HepG2 (cell line): ENCODE data around the gene NOTO. TPM values are rescaled to one million over a fixed set of nuclear protein-coding genes. Genes with fewer than 3 reads are reported as not detected.

Source experiments
- ARNTL ChIP-seq: sonication (generic); formaldehyde crosslinking; IDR thresholded peaks from 2 replicates; pipeline ENCODE4 v1.4.0; 2020; ENCODE audit warnings: mild to moderate bottlenecking, missing genetic modification reagents
- BORCS8-MEF2B ChIP-seq: sonication (generic); formaldehyde crosslinking; IDR thresholded peaks from 2 replicates; pipeline ENCODE4 v1.8.0; 2022; ENCODE audit warnings: mild to moderate bottlenecking, missing genetic modification reagents
- BRCA1 ChIP-seq: sonication (generic); formaldehyde crosslinking; IDR thresholded peaks from 2 replicates; pipeline ENCODE4 v1.4.0; 2020; ENCODE audit warnings: missing genetic modification reagents
- CBFB ChIP-seq: sonication (generic); formaldehyde crosslinking; IDR thresholded peaks from 2 replicates; pipeline ENCODE4 v1.4.0; 2020; ENCODE audit warnings: missing genetic modification reagents
- CHD4 ChIP-seq: fragments of 200-600 bp; sonication (generic); IDR thresholded peaks from 2 replicates; pipeline ENCODE4 v1.7.0; 2017; ENCODE audit warnings: mild to moderate bottlenecking, low read length, borderline replicate concordance
- HIVEP1 ChIP-seq: sonication (generic); formaldehyde crosslinking; IDR thresholded peaks from 2 replicates; pipeline ENCODE4 v1.4.0; 2020; ENCODE audit warnings: mild to moderate bottlenecking, missing genetic modification reagents
- HNF4A ChIP-seq: sonication (generic); formaldehyde crosslinking; IDR thresholded peaks from 2 replicates; pipeline ENCODE4 v1.4.0; 2020; ENCODE audit warnings: missing genetic modification reagents
- HNRNPK ChIP-seq: fragments of 200-400 bp; formaldehyde crosslinking; IDR thresholded peaks from 2 replicates; pipeline ENCODE4 v1.6.1; 2018; ENCODE audit warnings: low read length, low read depth, moderate library complexity, mild to moderate bottlenecking; ENCODE audit not compliant: poor library complexity, severe bottlenecking
- MAF1 ChIP-seq: sonication (generic); formaldehyde crosslinking; IDR thresholded peaks from 2 replicates; pipeline ENCODE4 v1.5.0; 2020; ENCODE audit warnings: missing genetic modification reagents, borderline replicate concordance
- NAIF1 ChIP-seq: sonication (generic); formaldehyde crosslinking; IDR thresholded peaks from 2 replicates; pipeline ENCODE4 v1.5.0; 2020; ENCODE audit warnings: mild to moderate bottlenecking, missing genetic modification reagents, borderline replicate concordance
- RNF2 ChIP-seq: fragments of 450-650 bp; conservative IDR thresholded peaks from 2 replicates; pipeline ENCODE4 v1.6.1; 2016; ENCODE audit warnings: low read depth
- SP4 ChIP-seq: sonication (generic); formaldehyde crosslinking; IDR thresholded peaks from 2 replicates; pipeline ENCODE4 v1.8.1; 2023; ENCODE audit warnings: mild to moderate bottlenecking, missing genetic modification reagents
- STAG1 ChIP-seq: sonication (generic); formaldehyde crosslinking; IDR thresholded peaks from 2 replicates; pipeline ENCODE4 v1.4.0; 2020; ENCODE audit warnings: missing genetic modification reagents
- ZC3H4 ChIP-seq: sonication (generic); formaldehyde crosslinking; IDR thresholded peaks from 2 replicates; pipeline ENCODE4 v1.4.0; 2020; ENCODE audit warnings: missing genetic modification reagents, borderline replicate concordance
- ZFP37 ChIP-seq: sonication (generic); formaldehyde crosslinking; IDR thresholded peaks from 2 replicates; pipeline ENCODE4 v1.4.0; 2020; ENCODE audit warnings: missing genetic modification reagents, borderline replicate concordance
- ZNF10 ChIP-seq: sonication (generic); formaldehyde crosslinking; IDR thresholded peaks from 2 replicates; pipeline ENCODE4 v1.4.0; 2020; ENCODE audit warnings: mild to moderate bottlenecking, low read depth, missing genetic modification reagents, borderline replicate concordance
- ZNF20 ChIP-seq: sonication (generic); formaldehyde crosslinking; IDR thresholded peaks from 2 replicates; pipeline ENCODE4 v1.4.0; 2020; ENCODE audit warnings: mild to moderate bottlenecking, moderate library complexity, missing genetic modification reagents
- ZNF343 ChIP-seq: sonication (generic); formaldehyde crosslinking; IDR thresholded peaks from 2 replicates; pipeline ENCODE4 v1.4.0; 2020; ENCODE audit warnings: mild to moderate bottlenecking, missing genetic modification reagents
- ZNF572 ChIP-seq: sonication (generic); formaldehyde crosslinking; IDR thresholded peaks from 2 replicates; pipeline ENCODE4 v1.5.1; 2020; ENCODE audit warnings: mild to moderate bottlenecking, missing genetic modification reagents
- ZNF670 ChIP-seq: sonication (generic); formaldehyde crosslinking; IDR thresholded peaks from 2 replicates; pipeline ENCODE4 v1.8.0; 2022; ENCODE audit warnings: mild to moderate bottlenecking, missing genetic modification reagents, borderline replicate concordance
- ZNF761 ChIP-seq: sonication (generic); formaldehyde crosslinking; conservative IDR thresholded peaks from 2 replicates; pipeline ENCODE4 v1.4.0; 2020; ENCODE audit warnings: mild to moderate bottlenecking, missing genetic modification reagents
- polyA plus RNA-seq, 8 experiments: library from polyadenylated mRNA; depleted of rRNA in 3 of 8; stranded (reverse) in 7 of 8; unstranded in 1 of 8; fragments of >200 nt; fragmentation: Illumina TruSeq in 4 of 8; extraction: Trizol in 4 of 8; gene quantifications; 2 replicates each; pipeline versions ENCODE4 v1.2.1 to v1.2.3, GENCODE V29; 2011 to 2016; ENCODE audit warnings: low read depth in 4 of 8, missing spikeins in 1 of 8, mixed read lengths in 1 of 8; ENCODE audit not compliant: insufficient read depth in 1 of 8
- total RNA-seq, 5 experiments: library from RNA; depleted of rRNA; stranded (reverse); fragments of >200 nt; fragmentation: Illumina TruSeq; extraction: Trizol; gene quantifications; 2 replicates each; pipeline ENCODE4 v1.2.3, GENCODE V29; 2016; ENCODE audit warnings: low read depth in 1 of 5
- TF ChIP-seq, protein P1 (sequence below): sonication (generic); formaldehyde crosslinking; IDR thresholded peaks from 2 replicates; pipeline ENCODE4 v1.4.0; 2020; ENCODE audit warnings: missing genetic modification reagents, borderline replicate concordance
- TF ChIP-seq, protein P2 (sequence below): sonication (generic); formaldehyde crosslinking; conservative IDR thresholded peaks from 2 replicates; pipeline ENCODE4 v1.4.0; 2020; ENCODE audit warnings: missing genetic modification reagents
- TF ChIP-seq, protein P3 (sequence below): sonication (generic); formaldehyde crosslinking; IDR thresholded peaks from 2 replicates; pipeline ENCODE4 v1.4.0; 2020; ENCODE audit warnings: missing genetic modification reagents
- TF ChIP-seq, protein P4 (sequence below): sonication (generic); formaldehyde crosslinking; IDR thresholded peaks from 2 replicates; pipeline ENCODE4 v1.8.1; 2022; ENCODE audit warnings: mild to moderate bottlenecking, missing genetic modification reagents

NOTO gene
- total and polyA plus RNA-seq, 2 of the 13 experiments (the other 11 are each of a cell fraction or from before 2014, with no cell fraction given), result not detected

DNA sequence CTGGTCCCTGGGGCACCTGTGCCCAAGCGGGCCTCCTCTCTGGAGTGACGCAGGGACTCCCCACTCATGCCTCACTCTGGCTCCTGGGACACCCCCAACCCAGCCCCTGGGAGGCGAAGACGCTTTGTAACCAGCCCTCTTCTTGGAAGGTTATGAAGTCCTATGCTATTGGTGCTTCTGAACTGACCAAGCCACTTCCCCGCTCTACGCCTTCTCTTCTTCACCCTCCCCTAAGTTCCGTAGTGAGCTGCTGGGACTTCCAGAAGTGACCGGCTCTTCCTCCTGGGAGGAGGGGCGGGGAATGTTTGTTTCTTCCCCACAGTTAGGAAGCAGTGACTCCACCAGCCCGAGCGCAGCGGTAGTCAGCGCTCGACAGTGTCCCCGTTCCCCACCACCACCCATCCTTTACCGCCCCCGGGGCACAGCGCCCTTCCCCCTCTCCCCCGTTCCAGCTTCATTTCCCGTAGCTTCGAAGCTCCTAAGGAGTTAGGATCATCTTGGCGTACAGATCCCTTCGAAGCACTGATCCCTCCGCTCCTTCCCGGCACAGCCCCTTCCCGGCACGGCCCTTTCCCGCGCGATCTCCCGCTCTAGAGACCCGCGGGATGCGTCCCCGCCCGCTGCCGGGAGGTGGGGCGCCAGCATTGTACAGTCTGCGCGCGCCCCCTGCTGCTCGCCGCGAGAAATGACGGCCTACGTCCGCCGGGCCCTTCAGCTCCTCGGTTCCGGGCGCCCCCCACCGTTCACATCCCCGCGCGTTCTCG is 25.3 kb upstream of the NOTO start (continued):
- TF ChIP-seq HIVEP1 (CRISPR knock-in tag) (no peak; the same call in 1 of the 2 replicates), HNF4A (CRISPR knock-in tag) (no peak), ZNF343 (CRISPR knock-in tag) (peak; percentile 81; the same call in 1 of the 2 replicates), HNRNPK (peak; percentile 37), ZC3H4 (CRISPR knock-in tag) (no peak), ZFP37 (CRISPR knock-in tag) (no peak), ZNF20 (CRISPR knock-in tag) (no peak), BORCS8-MEF2B (CRISPR knock-in tag) (no peak; the same call in 1 of the 2 replicates), ZNF670 (peak; percentile 81; the same call in 1 of the 2 replicates), CHD4 (no peak), SP4 (CRISPR knock-in tag) (peak; percentile 76; the same call in 1 of the 2 replicates), ZNF10 (CRISPR knock-in tag) (no peak), RNF2 (peak; percentile 85), BRCA1 (no peak), CBFB (CRISPR knock-in tag) (peak; percentile 79), NAIF1 (CRISPR knock-in tag) (no peak), MAF1 (peak; percentile 62; the same call in 1 of the 2 replicates), ZNF572 (CRISPR knock-in tag) (peak; percentile 96; the same call in 1 of the 2 replicates), STAG1 (CRISPR knock-in tag) (peak; percentile 96), ARNTL (CRISPR knock-in tag) (peak; percentile 61; the same call in 1 of the 2 replicates), ZNF761 (peak; percentile 87)
- TF ChIP-seq, protein P1, sequence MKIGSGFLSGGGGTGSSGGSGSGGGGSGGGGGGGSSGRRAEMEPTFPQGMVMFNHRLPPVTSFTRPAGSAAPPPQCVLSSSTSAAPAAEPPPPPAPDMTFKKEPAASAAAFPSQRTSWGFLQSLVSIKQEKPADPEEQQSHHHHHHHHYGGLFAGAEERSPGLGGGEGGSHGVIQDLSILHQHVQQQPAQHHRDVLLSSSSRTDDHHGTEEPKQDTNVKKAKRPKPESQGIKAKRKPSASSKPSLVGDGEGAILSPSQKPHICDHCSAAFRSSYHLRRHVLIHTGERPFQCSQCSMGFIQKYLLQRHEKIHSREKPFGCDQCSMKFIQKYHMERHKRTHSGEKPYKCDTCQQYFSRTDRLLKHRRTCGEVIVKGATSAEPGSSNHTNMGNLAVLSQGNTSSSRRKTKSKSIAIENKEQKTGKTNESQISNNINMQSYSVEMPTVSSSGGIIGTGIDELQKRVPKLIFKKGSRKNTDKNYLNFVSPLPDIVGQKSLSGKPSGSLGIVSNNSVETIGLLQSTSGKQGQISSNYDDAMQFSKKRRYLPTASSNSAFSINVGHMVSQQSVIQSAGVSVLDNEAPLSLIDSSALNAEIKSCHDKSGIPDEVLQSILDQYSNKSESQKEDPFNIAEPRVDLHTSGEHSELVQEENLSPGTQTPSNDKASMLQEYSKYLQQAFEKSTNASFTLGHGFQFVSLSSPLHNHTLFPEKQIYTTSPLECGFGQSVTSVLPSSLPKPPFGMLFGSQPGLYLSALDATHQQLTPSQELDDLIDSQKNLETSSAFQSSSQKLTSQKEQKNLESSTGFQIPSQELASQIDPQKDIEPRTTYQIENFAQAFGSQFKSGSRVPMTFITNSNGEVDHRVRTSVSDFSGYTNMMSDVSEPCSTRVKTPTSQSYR, result peak; percentile 66; the same call in 1 of the 2 replicates
- TF ChIP-seq, protein P2, sequence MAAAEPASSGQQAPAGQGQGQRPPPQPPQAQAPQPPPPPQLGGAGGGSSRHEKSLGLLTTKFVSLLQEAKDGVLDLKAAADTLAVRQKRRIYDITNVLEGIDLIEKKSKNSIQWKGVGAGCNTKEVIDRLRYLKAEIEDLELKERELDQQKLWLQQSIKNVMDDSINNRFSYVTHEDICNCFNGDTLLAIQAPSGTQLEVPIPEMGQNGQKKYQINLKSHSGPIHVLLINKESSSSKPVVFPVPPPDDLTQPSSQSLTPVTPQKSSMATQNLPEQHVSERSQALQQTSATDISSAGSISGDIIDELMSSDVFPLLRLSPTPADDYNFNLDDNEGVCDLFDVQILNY (CRISPR knock-in tag), result peak; percentile 70
- TF ChIP-seq, protein P3, sequence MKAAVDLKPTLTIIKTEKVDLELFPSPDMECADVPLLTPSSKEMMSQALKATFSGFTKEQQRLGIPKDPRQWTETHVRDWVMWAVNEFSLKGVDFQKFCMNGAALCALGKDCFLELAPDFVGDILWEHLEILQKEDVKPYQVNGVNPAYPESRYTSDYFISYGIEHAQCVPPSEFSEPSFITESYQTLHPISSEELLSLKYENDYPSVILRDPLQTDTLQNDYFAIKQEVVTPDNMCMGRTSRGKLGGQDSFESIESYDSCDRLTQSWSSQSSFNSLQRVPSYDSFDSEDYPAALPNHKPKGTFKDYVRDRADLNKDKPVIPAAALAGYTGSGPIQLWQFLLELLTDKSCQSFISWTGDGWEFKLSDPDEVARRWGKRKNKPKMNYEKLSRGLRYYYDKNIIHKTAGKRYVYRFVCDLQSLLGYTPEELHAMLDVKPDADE, result no peak
- TF ChIP-seq, protein P4, sequence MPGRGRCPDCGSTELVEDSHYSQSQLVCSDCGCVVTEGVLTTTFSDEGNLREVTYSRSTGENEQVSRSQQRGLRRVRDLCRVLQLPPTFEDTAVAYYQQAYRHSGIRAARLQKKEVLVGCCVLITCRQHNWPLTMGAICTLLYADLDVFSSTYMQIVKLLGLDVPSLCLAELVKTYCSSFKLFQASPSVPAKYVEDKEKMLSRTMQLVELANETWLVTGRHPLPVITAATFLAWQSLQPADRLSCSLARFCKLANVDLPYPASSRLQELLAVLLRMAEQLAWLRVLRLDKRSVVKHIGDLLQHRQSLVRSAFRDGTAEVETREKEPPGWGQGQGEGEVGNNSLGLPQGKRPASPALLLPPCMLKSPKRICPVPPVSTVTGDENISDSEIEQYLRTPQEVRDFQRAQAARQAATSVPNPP (CRISPR knock-in tag), result peak; percentile 61; the same call in 1 of the 2 replicates
